ENCODE measurements around the gene BCL2. TPM values are rescaled to one million over a fixed set of nuclear protein-coding genes. Genes with fewer than 3 reads are reported as not detected.

BCL2 gene
- total RNA-seq, 1 experiment from 2014 or later = 0.07 TPM

- DNase-seq (ENCODE audit: low read depth) = no peak
Measured at GRCh38 chr18:63286926-63287325, 32.6 kb downstream of the BCL2 start.

GRCh38 chr18:63284827-63285733 is 34.5 kb downstream of the BCL2 start:
- no peak for DNase-seq (ENCODE audit: low read depth)

- no peak for DNase-seq (ENCODE audit: low read depth)
Measured at GRCh38 chr18:63284173-63284799, 35.3 kb downstream of the BCL2 start.

- DNase-seq (ENCODE audit: low read depth) = no peak
Measured at GRCh38 chr18:63283305-63284094, 36.1 kb downstream of the BCL2 start.

- DNase-seq (ENCODE audit: low read depth) = no peak
Measured at GRCh38 chr18:63282793-63283192, 36.8 kb downstream of the BCL2 start.

- no peak for DNase-seq (ENCODE audit: low read depth)
Measured at GRCh38 chr18:63273222-63273927, 46.2 kb downstream of the BCL2 start.

- no peak for DNase-seq (ENCODE audit: low read depth)
Measured at GRCh38 chr18:63272638-63273037, 46.9 kb downstream of the BCL2 start.

GRCh38 chr18:63271881-63272299 is 47.7 kb downstream of the BCL2 start:
- DNase-seq (ENCODE audit: low read depth) = no peak

GRCh38 chr18:63271148-63271547 is 48.4 kb downstream of the BCL2 start:
- no peak for DNase-seq (ENCODE audit: low read depth)

GRCh38 chr18:63267975-63268721 is 51.4 kb downstream of the BCL2 start:
- no peak for DNase-seq (ENCODE audit: low read depth)

- no peak for DNase-seq (ENCODE audit: low read depth)
Measured at GRCh38 chr18:63266888-63267790, 52.4 kb downstream of the BCL2 start.

GRCh38 chr18:63265326-63265725 is 54.2 kb downstream of the BCL2 start:
- DNase-seq (ENCODE audit: low read depth) = no peak

- no peak for DNase-seq (ENCODE audit: low read depth)
Measured at GRCh38 chr18:63264871-63265270, 54.7 kb downstream of the BCL2 start.

GRCh38 chr18:63263444-63263843 is 56.1 kb downstream of the BCL2 start:
- DNase-seq (ENCODE audit: low read depth) = no peak

- no peak for DNase-seq (ENCODE audit: low read depth)
Measured at GRCh38 chr18:63262369-63263335, 56.9 kb downstream of the BCL2 start.

- DNase-seq (ENCODE audit: low read depth) = no peak
Measured at GRCh38 chr18:63261029-63261428, 58.5 kb downstream of the BCL2 start.

- no peak for DNase-seq (ENCODE audit: low read depth)
Measured at GRCh38 chr18:63260380-63260754, 59.2 kb downstream of the BCL2 start.

GRCh38 chr18:63259567-63260379 is 59.8 kb downstream of the BCL2 start:
- DNase-seq (ENCODE audit: low read depth) = no peak

Measured in M059J (cell line).